ENCODE measurements around the gene PIEZO2. TPM values are rescaled to one million over a fixed set of nuclear protein-coding genes. Genes with fewer than 3 reads are reported as not detected.

Gene PIEZO2
- total and polyA plus RNA-seq, 8 donors: 0.38 to 11.1 (median 3.0) TPM

DNA sequence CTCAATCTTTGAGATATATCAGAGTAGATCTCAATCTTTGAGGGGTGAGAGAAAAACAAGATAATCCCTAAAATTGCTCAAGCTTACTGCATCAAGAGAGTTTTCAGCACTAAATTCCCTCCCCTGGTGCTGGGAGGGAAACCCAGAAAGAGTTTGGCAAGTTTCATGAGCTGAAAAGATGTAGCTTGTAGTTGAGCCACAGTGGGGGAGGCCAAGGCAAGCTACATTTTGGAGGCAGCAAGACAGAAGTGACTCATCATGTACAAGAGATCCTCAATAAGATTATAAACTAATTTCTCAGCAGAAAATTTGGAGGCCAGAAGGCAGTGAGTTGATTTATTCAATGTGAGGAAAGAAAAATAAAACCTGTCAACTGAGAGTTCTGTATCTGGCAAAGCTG lies 308.2 kb downstream of the PIEZO2 start:
- Histone ChIP-seq H3K27ac (no peak overlapping the region), H3K36me3 (no peaks in the 10 kb centered on the region), H3K9me3 (no peaks in the 10 kb centered on the region), H3K4me1 (no peaks in the 10 kb centered on the region), H3K4me3 (no peak overlapping the region), H3K27me3 (no peaks in the 10 kb centered on the region)
- no peak for ATAC-seq
- no peak for FAIRE-seq
- DNase-seq: no peak
- intact Hi-C loops (cut with DNase I): no loop called here
- no peak for TF ChIP-seq CTCF (IDR thresholded peaks at IDR 0.05)

DNA sequence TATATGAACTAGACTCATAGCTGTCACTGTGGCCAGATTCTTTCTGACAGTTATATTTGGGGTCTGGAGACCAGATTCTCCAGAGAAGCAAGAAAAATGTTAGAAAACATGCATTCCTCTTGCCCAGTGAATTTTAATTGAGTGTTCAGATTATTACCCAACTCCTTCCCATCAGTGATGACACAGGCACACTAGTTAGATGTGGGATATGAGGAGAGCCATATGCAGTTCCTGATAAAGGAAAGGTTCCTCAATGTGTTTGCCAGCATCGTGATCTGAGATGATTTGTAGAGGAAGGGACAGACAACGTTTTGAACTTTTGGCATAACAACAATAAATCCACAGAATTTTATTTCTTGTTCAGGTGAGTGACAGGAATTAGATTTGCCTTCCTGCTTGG lies 308.6 kb downstream of the PIEZO2 start:
- no peak overlapping the region for H3K4me3 ChIP-seq
- H3K9me3 ChIP-seq: no peaks in the 10 kb centered on the region
- H3K36me3 ChIP-seq: no peaks in the 10 kb centered on the region
- WGBS, 2 donors: 31 to 34% methylated on average over 2 of the region's 2 CpGs
- H3K27ac ChIP-seq: no peak overlapping the region
- DNase-seq (no peak), ATAC-seq (no peak), FAIRE-seq (no peak)
- no peaks in the 10 kb centered on the region for H3K27me3 ChIP-seq
- intact Hi-C loops (cut with DNase I): no loop called here
- H3K4me1 ChIP-seq: no peaks in the 10 kb centered on the region
- TF ChIP-seq CTCF (IDR thresholded peaks at IDR 0.05): no peak

- Histone ChIP-seq H3K4me1 (no peaks in the 10 kb centered on the region), H3K36me3 (no peaks in the 10 kb centered on the region), H3K4me3 (no peak overlapping the region), H3K27ac (no peak overlapping the region), H3K9me3 (no peaks in the 10 kb centered on the region), H3K27me3 (no peaks in the 10 kb centered on the region)
- intact Hi-C loops (cut with DNase I): no loop called here
- no peak for TF ChIP-seq CTCF (IDR thresholded peaks at IDR 0.05)
- FAIRE-seq (no peak), DNase-seq (no peak), ATAC-seq (no peak)
- 67 to 87% methylated on average over 1 of the region's 1 CpG for WGBS, 2 donors
Measured at GRCh38 chr18:10839421-10839820, 309.9 kb downstream of the PIEZO2 start.

DNA sequence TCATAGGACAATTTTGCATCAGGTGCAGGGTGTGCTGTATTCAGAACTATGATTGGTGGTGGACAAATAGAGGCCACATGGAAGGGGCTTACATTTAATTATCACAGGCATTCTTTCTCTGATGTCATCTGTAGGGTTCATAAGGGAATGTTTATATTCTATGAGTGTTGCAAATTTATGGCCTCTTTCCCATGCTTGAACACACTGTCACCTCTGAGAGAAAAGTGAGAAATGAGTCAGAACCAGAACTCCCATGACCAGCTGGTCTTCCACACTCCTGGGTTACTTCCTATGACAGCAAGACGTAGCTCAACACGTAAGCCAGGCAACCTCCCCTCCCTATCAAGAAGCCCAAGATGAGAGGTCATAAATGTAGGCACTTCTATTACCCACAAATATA lies 310.8 kb downstream of the PIEZO2 start:
- H3K36me3 ChIP-seq: no peaks in the 10 kb centered on the region
- WGBS, 2 donors: 80 to 92% methylated on average over 2 of the region's 2 CpGs
- no peak for TF ChIP-seq CTCF (IDR thresholded peaks at IDR 0.05)
- DNase-seq (no peak), FAIRE-seq (no peak), ATAC-seq (no peak)
- no peak overlapping the region for H3K4me3 ChIP-seq
- H3K4me1 ChIP-seq: no peaks in the 10 kb centered on the region
- intact Hi-C loops (cut with DNase I): no loop called here
- H3K9me3 ChIP-seq: no peaks in the 10 kb centered on the region
- H3K27ac ChIP-seq: no peak overlapping the region
- no peaks in the 10 kb centered on the region for H3K27me3 ChIP-seq

DNA sequence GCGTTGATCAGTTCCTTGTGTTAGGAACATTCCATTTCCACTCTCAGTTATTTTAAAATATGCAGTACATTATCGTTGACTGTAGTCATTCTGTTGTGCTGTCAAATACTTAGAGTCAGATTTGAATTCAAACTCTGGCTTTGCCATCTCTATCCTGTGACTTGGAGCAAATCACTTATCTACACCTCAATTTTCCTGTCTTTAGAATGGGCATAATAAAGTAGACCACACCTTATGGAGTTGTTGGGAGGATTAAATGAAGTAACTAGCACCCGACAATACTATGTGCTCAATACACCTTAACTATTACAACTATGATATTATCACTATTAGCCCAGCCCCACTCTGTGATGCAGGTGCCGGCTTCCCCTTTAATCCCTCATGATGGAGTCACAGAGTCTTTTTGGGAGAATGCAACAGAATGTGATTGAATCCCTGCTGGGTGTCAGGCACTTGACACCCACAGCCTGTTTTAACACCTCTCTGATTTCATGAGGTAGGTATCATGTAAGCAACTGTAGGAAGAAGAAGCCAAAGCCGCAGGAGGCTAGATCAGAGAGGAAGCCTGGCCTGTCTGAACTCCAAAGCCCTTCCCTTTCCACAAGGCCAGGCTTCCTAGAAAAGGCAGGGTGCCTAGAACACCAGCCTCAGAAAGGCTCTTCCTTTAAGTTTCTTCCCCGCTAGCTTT lies 315.1 kb downstream of the PIEZO2 start:
- no peak for ATAC-seq
- 76 to 88% methylated on average over 6 of the region's 6 CpGs for WGBS, 2 donors

More for the DNA sequence above, 315.1 kb downstream of the PIEZO2 start:
- Histone ChIP-seq H3K36me3 (no peaks in the 10 kb centered on the region), H3K4me1 (no peaks in the 10 kb centered on the region), H3K4me3 (no peak overlapping the region), H3K9me3 (no peaks in the 10 kb centered on the region), H3K27me3 (no peaks in the 10 kb centered on the region), H3K27ac (no peak overlapping the region)
- DNase-seq (no peak), FAIRE-seq (no peak)
- intact Hi-C loops (cut with DNase I): no loop called here
- no peak for TF ChIP-seq CTCF (IDR thresholded peaks at IDR 0.05)
